Activated CD8-positive, alpha-beta memory T cell treated with anti-CD3 and anti-CD28 coated beads, Interleukin-2, amount 50 U/mL, for 1 hour (primary cell): ENCODE data around the gene SLC7A6.

Experiments
- DNase-seq: peaks from one replicate; pipeline ENCODE4 v3.0.0-alpha.2; 2020; ENCODE audit errors: extremely low read depth

The SLC7A6 gene

GRCh38 chr16:68257251-68257905 is 6.9 kb upstream of the SLC7A6 start:
- no peak for DNase-seq

- no peak for DNase-seq
Observed at GRCh38 chr16:68257906-68258800, 6.2 kb upstream of the SLC7A6 start.

GRCh38 chr16:68259007-68259825 is 5.1 kb upstream of the SLC7A6 start:
- DNase-seq: no peak

GRCh38 chr16:68263559-68264127 is 683 bp upstream of the SLC7A6 start:
- DNase-seq: no peak

- no peak for DNase-seq
Observed at GRCh38 chr16:68265078-68265920, 973 bp downstream of the SLC7A6 start.

- DNase-seq: no peak
Observed at GRCh38 chr16:68267612-68268405, 3.5 kb downstream of the SLC7A6 start.

GRCh38 chr16:68269793-68270192 is 5.5 kb downstream of the SLC7A6 start:
- no peak for DNase-seq

- no peak for DNase-seq
Observed at GRCh38 chr16:68270353-68270752, 6.0 kb downstream of the SLC7A6 start.

GRCh38 chr16:68272507-68273209 is 8.3 kb downstream of the SLC7A6 start:
- no peak for DNase-seq

- no peak for DNase-seq
Observed at GRCh38 chr16:68273459-68273858, 9.1 kb downstream of the SLC7A6 start.

GRCh38 chr16:68273896-68274295 is 9.6 kb downstream of the SLC7A6 start:
- no peak for DNase-seq

- DNase-seq: no peak
Observed at GRCh38 chr16:68274441-68274840, 10.1 kb downstream of the SLC7A6 start.

GRCh38 chr16:68275611-68276191 is 11.4 kb downstream of the SLC7A6 start:
- DNase-seq: no peak

- no peak for DNase-seq
Observed at GRCh38 chr16:68276223-68276622, 11.9 kb downstream of the SLC7A6 start.

- no peak for DNase-seq
Observed at GRCh38 chr16:68279726-68280558, 15.6 kb downstream of the SLC7A6 start.

- DNase-seq: no peak
Observed at GRCh38 chr16:68281368-68282063, 17.2 kb downstream of the SLC7A6 start.

GRCh38 chr16:68282064-68282452 is 17.7 kb downstream of the SLC7A6 start:
- no peak for DNase-seq

GRCh38 chr16:68283346-68283745 is 19.0 kb downstream of the SLC7A6 start:
- DNase-seq: no peak
